Measurements from ENCODE around the gene NRG4. TPM values are rescaled to one million over a fixed set of nuclear protein-coding genes. Genes with fewer than 3 reads are reported as not detected.

Gene NRG4
- total RNA-seq: under 0.01 TPM in 1 of 2 replicates, not detected in the other

GRCh38 chr15:76011627-76012551 is at the start of gene NRG4:
Gene NRG4 (minus strand): TSS chr15:76012424. CDS start chr15:76011230, 1,194 bp downstream.

GRCh38 chr15:76059320-76060117 is 47.3 kb upstream of the NRG4 start, which contains the start of gene TMEM266:
Gene TMEM266 (plus strand): TSS chr15:76059985. CDS start chr15:76134264, 74,279 bp downstream.

DNA sequence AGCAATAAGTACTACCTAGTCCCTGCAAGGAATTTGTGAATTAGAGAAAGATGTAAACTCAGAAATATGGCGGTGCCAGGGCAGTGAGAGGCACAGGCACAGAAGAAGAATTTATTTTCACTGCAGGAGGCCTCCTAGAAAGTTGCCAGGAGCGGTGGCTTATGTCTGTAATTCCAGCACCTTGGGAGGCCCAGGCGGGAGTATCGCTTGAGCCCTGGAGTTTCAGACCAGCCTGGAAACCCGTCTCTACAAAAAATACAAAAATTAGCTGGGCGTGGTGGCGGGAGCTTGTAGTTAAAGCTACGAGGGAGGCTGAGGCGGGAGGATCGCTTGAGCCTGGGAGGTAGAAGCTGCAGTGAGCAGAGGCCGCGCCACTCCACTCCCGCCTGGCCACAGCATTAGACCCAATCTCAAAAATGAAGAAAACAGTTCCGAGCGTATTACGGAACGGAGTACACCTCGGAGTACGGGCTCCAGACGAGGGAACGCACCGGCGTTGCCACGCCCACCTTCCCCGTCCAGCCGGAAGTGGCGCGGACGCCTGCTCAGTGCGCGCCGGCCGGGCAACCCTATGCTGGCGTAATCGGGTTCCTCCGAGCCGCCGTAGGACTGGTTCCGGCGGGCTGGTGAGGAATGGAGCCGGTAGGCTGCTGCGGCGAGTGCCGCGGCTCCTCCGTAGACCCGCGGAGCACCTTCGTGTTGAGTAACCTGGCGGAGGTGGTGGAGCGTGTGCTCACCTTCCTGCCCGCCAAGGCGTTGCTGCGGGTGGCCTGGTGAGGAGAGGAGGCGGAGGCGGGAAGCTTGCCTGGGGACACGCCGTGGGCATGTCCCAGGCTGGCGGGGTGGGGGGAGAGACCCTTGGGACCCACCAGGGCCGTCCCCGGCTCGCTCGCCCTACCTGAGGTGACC is 108.6 kb downstream of the NRG4 start, which contains the start of gene FBXO22:
FBXO22 (plus strand) TSS at position 548 of the 909 bp plus-strand sequence; CDS start at position 634, 86 bp downstream.

Other genes starting within 250 kb of the NRG4 start
- gene UBE2Q2, start 169.0 kb downstream of the NRG4 start, total RNA-seq: 72.2 and 77.8 TPM in 2 replicates
- gene FBXO22, start 108.5 kb downstream of the NRG4 start, total RNA-seq: 65.9 and 87.8 TPM in 2 replicates
- gene TMEM266, start 47.6 kb upstream of the NRG4 start, total RNA-seq: not detected in 2 replicates